ENCODE results near the gene MEIOB. TPM values are rescaled to one million over a fixed set of nuclear protein-coding genes. Genes with fewer than 3 reads are reported as not detected.
A peak's percentile ranks its signal among the peaks of the same experiment; 100 is the strongest.
"Not testable (repeated sequence)": the region's sequence is repeated elsewhere in the genome, so short reads cannot be mapped to it uniquely, and the experiment has no call there.

MEIOB gene, protein sequence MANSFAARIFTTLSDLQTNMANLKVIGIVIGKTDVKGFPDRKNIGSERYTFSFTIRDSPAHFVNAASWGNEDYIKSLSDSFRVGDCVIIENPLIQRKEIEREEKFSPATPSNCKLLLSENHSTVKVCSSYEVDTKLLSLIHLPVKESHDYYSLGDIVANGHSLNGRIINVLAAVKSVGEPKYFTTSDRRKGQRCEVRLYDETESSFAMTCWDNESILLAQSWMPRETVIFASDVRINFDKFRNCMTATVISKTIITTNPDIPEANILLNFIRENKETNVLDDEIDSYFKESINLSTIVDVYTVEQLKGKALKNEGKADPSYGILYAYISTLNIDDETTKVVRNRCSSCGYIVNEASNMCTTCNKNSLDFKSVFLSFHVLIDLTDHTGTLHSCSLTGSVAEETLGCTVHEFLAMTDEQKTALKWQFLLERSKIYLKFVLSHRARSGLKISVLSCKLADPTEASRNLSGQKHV
- polyA plus RNA-seq: under 1 TPM in 1 of 2 donors, not detected in 1; 0.08 TPM

DNA sequence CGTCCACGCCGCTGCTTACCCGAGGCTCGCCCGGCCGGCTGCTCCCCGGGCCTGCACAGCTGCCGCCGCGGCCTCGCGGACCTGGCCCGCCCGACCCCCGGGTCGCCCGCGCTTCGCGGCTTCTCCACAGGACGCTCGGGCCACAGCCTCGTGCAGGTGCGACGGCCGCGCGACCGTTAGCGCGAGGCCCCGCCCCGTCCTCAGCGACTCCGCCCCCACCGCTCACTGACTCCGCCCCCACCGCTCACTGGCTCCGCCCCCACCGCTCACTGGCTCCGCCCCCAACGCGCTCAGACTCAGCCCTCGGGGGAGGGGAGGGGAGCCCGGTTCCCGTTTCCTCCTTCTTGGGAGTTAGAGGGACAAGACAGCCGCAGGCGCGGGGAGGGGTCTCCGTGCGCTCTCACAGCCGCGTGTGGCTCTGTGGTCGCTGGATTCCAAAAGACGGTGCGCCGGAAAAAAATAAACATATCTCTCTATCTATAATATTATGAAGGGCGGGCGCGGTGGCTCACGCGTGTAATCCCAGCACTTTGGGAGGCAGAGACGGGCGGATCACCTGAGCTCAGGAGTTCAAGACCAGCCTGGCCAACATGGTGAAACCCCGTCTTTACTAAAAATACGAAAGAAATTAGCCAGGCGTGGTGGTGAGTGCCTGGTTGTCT, at the start of gene MEIOB:
MEIOB (minus strand) TSS at position 191 of the 662 bp plus-strand sequence. CDS start 3,989 bp downstream, outside the sequence.
- Histone ChIP-seq H3K4me3 (ENCODE audit: low read depth in 1 of 2, low read length in 2 of 2) (peak within 1 kb of the TSS in 1 of 2 donors; percentile 31), H3K9me3 (ENCODE audit: control insufficient read depth in 2 of 2, insufficient read depth in 1 of 2, low read depth in 1 of 2, low read length in 1 of 2) (peaks cover 0 to 2% of the 10 kb centered on the region in 2 donors), H3K27me3 (ENCODE audit: control insufficient read depth in 1 of 2, insufficient read depth in 2 of 2, low read length in 2 of 2) (peaks cover 0 to 7% of the 10 kb centered on the region in 2 donors), H3K36me3 (ENCODE audit: control insufficient read depth in 2 of 2, insufficient read depth in 2 of 2, low read length in 1 of 2) (no peaks in the 10 kb centered on the region), H3K27ac (ENCODE audit: low read depth in 2 of 2, low read length in 1 of 2) (no peak within 1 kb of the TSS), H3K4me1 (ENCODE audit: control insufficient read depth in 2 of 2, insufficient read depth in 2 of 2, low read length in 1 of 2) (peaks cover 4% of the 10 kb centered on the region in 2 donors)
- WGBS, 2 donors: 8 to 22% methylated on average over 51 to 68 of the region's 68 CpGs

DNA sequence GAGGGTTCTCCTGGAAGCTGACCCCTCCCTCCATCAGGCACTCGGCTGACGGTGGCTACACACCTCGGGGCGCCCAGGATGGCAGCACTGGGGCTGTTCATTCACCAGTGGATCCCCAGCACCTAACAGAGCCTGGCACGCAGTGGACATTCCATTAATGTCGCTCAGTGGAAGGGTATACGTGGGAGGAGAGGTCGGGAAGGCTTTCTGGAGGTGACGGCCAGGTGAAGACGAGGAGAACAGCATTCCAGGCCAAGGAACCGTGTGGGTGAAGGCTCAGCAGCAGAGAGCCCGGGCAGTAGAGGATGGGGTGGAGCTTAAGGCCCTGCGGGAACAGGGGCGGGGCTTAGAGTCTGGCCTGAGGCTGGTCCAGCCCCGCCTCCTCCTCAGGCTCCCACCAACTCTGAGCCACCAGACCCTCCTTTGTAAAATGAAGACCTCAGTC, 48.8 kb upstream of the MEIOB start:
- peaks cover 0 to 17% of the 10 kb centered on the region in 2 donors for H3K27me3 ChIP-seq (ENCODE audit: control insufficient read depth in 1 of 2, insufficient read depth in 2 of 2, low read length in 2 of 2)

DNA sequence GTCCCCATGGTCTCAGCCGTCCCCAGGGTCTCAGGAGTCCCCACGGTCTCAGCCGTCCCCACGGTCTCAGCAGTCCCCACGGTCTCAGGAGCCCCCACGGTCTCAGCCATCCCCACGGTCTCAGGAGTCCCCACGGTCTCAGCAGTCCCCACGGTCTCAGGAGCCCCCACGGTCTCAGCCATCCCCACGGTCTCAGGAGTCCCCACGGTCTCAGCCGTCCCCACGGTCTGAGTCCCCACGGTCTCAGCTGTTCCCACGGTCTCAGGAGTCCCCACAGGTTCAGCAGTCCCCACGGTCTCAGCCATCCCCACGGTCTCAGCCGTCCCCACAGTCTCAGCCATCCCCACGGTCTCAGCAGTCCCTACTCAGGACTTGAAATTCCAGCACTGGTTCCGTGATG, 48.2 kb upstream of the MEIOB start:
- not testable (repeated sequence) for H3K27ac ChIP-seq (ENCODE audit: low read depth in 2 of 2, low read length in 1 of 2); H3K4me3 ChIP-seq (ENCODE audit: low read depth in 1 of 2, low read length in 2 of 2); H3K36me3 ChIP-seq (ENCODE audit: control insufficient read depth in 2 of 2, insufficient read depth in 2 of 2, low read length in 1 of 2); H3K9me3 ChIP-seq (ENCODE audit: control insufficient read depth in 2 of 2, insufficient read depth in 1 of 2, low read depth in 1 of 2, low read length in 1 of 2)
- H3K27me3 ChIP-seq (ENCODE audit: control insufficient read depth in 1 of 2, insufficient read depth in 2 of 2, low read length in 2 of 2): peaks cover 0 to 17% of the 10 kb centered on the region in 2 donors
- H3K4me1 ChIP-seq (ENCODE audit: control insufficient read depth in 2 of 2, insufficient read depth in 2 of 2, low read length in 1 of 2): peaks cover 17 to 23% of the 10 kb centered on the region in 2 donors
- 69 to 73% methylated on average over 21 of the region's 21 CpGs for WGBS, 2 donors

More for the DNA sequence above, 48.8 kb upstream of the MEIOB start:
- H3K9me3 ChIP-seq (ENCODE audit: control insufficient read depth in 2 of 2, insufficient read depth in 1 of 2, low read depth in 1 of 2, low read length in 1 of 2): peaks cover 0 to 2% of the 10 kb centered on the region in 2 donors
- no peak overlapping the region for H3K4me3 ChIP-seq (ENCODE audit: low read depth in 1 of 2, low read length in 2 of 2)
- 20 to 25% methylated on average over 15 of the region's 15 CpGs for WGBS, 2 donors
- peaks cover 17 to 23% of the 10 kb centered on the region in 2 donors for H3K4me1 ChIP-seq (ENCODE audit: control insufficient read depth in 2 of 2, insufficient read depth in 2 of 2, low read length in 1 of 2)
- no peaks in the 10 kb centered on the region for H3K36me3 ChIP-seq (ENCODE audit: control insufficient read depth in 2 of 2, insufficient read depth in 2 of 2, low read length in 1 of 2)
- no peak overlapping the region for H3K27ac ChIP-seq (ENCODE audit: low read depth in 2 of 2, low read length in 1 of 2)

DNA sequence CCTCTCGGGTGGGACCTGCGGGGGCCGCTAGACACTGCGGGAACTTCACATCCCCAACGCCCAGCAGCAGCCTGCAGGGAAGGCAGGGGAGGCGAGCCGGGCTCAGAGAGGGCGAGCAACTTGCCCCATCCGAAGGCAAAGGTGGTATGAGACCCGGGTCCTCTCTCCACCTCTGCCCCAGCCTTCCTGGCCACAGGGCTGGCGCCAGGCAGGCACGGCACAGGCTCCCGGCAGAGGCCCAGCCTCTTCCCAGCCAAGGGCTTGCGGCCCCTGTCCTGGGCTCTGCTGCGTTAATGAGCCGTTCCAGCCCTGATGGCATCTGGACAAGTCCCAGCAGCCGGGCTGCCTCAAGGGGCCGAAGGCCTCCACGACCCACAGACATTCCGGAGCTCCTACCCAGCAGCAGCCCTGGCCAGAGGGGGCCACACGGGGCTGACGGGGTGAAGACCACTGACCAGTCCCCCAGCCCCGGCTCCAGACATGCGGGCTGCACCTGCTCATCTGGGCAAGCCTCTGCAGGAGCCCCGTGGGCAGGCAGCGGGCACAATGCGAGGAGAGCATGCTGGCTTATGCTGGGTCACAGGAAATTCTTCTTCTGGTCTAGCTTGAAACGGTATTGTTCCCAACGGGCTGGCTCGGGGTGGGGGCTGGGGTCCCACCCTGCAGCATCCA, 47.5 kb upstream of the MEIOB start:
- 26 to 32% methylated on average over 30 of the region's 30 CpGs for WGBS, 2 donors
- Histone ChIP-seq H3K36me3 (ENCODE audit: control insufficient read depth in 2 of 2, insufficient read depth in 2 of 2, low read length in 1 of 2) (no peaks in the 10 kb centered on the region), H3K9me3 (ENCODE audit: control insufficient read depth in 2 of 2, insufficient read depth in 1 of 2, low read depth in 1 of 2, low read length in 1 of 2) (peaks cover 0 to 2% of the 10 kb centered on the region in 2 donors), H3K4me1 (ENCODE audit: control insufficient read depth in 2 of 2, insufficient read depth in 2 of 2, low read length in 1 of 2) (peaks cover 17 to 29% of the 10 kb centered on the region in 2 donors), H3K27ac (ENCODE audit: low read depth in 2 of 2, low read length in 1 of 2) (no peak overlapping the region), H3K27me3 (ENCODE audit: control insufficient read depth in 1 of 2, insufficient read depth in 2 of 2, low read length in 2 of 2) (peaks cover 0 to 17% of the 10 kb centered on the region in 2 donors), H3K4me3 (ENCODE audit: low read depth in 1 of 2, low read length in 2 of 2) (no peak overlapping the region)

DNA sequence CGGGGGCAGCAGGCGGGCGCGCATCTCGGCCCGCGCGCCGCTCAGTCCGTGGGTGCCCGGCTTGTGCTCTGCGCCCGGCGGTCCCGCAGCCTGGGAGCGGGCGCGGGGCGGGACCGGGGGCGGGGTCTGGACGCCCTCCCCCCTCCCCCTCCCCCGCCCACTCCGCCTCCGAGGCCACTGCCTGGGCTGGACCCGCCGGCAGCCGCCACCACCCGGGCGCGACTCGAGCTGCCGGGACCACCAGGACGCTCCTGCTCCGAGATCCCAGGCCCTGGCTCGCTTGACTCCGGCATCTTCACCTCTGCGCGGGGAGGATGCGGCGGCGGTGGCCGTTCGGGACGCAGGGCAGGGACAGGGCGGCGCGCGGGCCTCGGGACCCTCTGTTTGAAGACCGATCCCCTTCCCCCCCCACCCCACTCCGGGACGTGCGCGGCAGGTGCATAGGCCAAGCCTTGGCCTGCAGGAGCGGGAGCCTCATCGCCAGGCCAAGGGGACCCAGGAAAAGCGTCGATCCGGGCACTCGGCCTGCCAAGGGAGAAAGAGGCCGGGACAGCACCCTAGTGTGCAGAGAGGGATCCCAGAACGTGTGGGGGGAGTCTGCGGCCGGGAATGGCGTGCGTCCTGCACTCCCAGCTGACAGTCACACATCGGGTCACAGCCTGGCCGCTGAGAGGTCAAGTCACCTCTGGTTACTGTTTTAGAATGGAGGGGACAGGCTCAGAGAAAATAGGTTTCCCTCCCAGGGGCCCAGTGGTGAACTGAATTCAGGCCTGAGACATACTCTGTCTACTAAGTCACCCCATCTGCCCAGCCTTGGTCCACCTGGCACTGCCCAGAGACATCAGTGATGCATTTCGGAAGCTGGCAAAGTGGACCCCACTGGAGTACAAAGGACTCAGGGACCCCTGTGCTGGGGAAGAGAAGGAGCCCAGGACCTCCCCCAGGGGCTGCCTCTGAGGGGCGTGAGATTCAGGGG, 46.7 kb upstream of the MEIOB start, which contains the start of gene HS3ST6:
HS3ST6 (minus strand) TSS at position 65 of the 976 bp plus-strand sequence. CDS start 92 bp downstream, outside the sequence.
- H3K27ac ChIP-seq (ENCODE audit: low read depth in 2 of 2, low read length in 1 of 2): peak within 1 kb of the TSS in 1 of 2 donors; percentile 16
- peaks cover 0 to 2% of the 10 kb centered on the region in 2 donors for H3K9me3 ChIP-seq (ENCODE audit: control insufficient read depth in 2 of 2, insufficient read depth in 1 of 2, low read depth in 1 of 2, low read length in 1 of 2)
- H3K4me1 ChIP-seq (ENCODE audit: control insufficient read depth in 2 of 2, insufficient read depth in 2 of 2, low read length in 1 of 2): peaks cover 17 to 34% of the 10 kb centered on the region in 2 donors
- H3K4me3 ChIP-seq (ENCODE audit: low read depth in 1 of 2, low read length in 2 of 2): peak within 1 kb of the TSS; percentile 57 to 64
- H3K36me3 ChIP-seq (ENCODE audit: control insufficient read depth in 2 of 2, insufficient read depth in 2 of 2, low read length in 1 of 2): no peaks in the 10 kb centered on the region
- H3K27me3 ChIP-seq (ENCODE audit: control insufficient read depth in 1 of 2, insufficient read depth in 2 of 2, low read length in 2 of 2): peaks cover 0 to 17% of the 10 kb centered on the region in 2 donors
- WGBS, 2 donors: 4 to 7% methylated on average over 42 to 70 of the region's 71 CpGs

DNA sequence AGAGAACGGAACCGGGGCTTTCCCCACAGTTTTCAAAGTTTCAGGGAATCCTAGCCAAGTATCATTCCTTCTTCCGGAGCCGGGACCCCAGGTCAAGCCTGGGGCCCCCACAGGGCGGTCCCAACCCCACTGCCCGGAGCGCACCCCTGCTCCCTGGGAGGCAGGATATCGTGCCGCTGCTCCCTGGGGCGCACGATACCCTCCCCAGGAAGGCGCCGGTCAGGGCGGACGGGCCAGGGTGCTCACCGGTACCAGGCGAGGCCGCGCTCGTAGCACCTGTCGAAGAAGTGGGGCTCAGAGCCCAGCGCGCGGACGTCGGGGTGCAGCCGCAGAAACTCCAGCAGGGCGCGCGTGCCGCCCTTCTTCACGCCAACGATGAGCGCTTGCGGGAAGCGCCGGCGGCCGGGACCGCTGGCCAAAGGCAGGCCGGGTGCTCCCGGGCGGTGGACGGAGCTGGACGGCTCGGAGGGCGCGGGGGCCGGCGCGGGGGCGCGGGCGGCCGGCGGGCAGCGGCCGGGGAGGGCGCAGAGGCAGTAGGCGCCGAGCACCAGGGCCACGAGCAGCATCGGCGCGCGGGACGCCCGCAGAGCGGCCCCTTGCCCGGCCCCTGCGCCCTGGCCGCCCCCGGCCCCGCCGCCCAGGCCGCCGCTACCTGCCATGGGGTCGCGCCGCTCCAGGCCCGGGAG, 45.8 kb upstream of the MEIOB start:
- H3K27me3 ChIP-seq (ENCODE audit: control insufficient read depth in 1 of 2, insufficient read depth in 2 of 2, low read length in 2 of 2): peaks cover 0 to 17% of the 10 kb centered on the region in 2 donors
- H3K4me1 ChIP-seq (ENCODE audit: control insufficient read depth in 2 of 2, insufficient read depth in 2 of 2, low read length in 1 of 2): peaks cover 17 to 31% of the 10 kb centered on the region in 2 donors
- 1 to 2% methylated on average over 72 to 81 of the region's 81 CpGs for WGBS, 2 donors
- H3K4me3 ChIP-seq (ENCODE audit: low read depth in 1 of 2, low read length in 2 of 2): peak overlapping the region; percentile 57 to 64
- peaks cover 0 to 2% of the 10 kb centered on the region in 2 donors for H3K9me3 ChIP-seq (ENCODE audit: control insufficient read depth in 2 of 2, insufficient read depth in 1 of 2, low read depth in 1 of 2, low read length in 1 of 2)
- no peaks in the 10 kb centered on the region for H3K36me3 ChIP-seq (ENCODE audit: control insufficient read depth in 2 of 2, insufficient read depth in 2 of 2, low read length in 1 of 2)
- H3K27ac ChIP-seq (ENCODE audit: low read depth in 2 of 2, low read length in 1 of 2): peak overlapping the region in 1 of 2 donors; percentile 16

DNA sequence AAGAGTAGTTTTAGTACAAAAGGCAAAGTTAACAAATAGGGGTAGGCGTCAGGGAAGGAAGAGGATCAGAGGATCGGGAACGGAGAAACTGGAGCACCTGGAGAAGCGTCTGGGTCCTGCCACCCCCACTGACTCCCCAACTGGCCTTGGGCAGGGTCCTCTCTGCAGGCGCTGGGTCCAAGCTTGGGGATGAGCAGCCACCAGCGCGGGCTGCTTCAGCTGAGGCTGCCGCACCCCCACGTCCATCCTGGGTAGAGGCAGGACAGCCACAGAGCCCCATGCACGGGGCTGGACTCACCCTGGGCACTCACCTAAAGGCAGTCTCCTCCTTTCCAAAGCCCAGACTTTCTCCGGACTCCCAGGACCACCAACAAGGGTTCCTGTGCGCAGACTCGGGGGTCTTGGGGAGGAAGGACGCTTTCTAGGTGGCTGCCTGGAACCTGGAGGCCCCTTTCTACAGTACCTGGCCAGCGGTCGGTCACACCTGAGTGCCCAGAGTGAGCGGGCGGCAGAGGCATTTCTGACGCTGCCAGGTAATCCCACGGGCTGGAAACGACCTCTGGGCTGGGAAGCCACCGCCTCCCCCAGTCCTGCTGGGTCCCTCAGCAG, 45.2 kb upstream of the MEIOB start:
- peaks cover 0 to 2% of the 10 kb centered on the region in 2 donors for H3K9me3 ChIP-seq (ENCODE audit: control insufficient read depth in 2 of 2, insufficient read depth in 1 of 2, low read depth in 1 of 2, low read length in 1 of 2)
- peaks cover 17 to 34% of the 10 kb centered on the region in 2 donors for H3K4me1 ChIP-seq (ENCODE audit: control insufficient read depth in 2 of 2, insufficient read depth in 2 of 2, low read length in 1 of 2)
- H3K4me3 ChIP-seq (ENCODE audit: low read depth in 1 of 2, low read length in 2 of 2): peak overlapping the region; percentile 57 to 64
- H3K27ac ChIP-seq (ENCODE audit: low read depth in 2 of 2, low read length in 1 of 2): no peak overlapping the region
- H3K36me3 ChIP-seq (ENCODE audit: control insufficient read depth in 2 of 2, insufficient read depth in 2 of 2, low read length in 1 of 2): no peaks in the 10 kb centered on the region
- 4 to 7% methylated on average over 22 of the region's 22 CpGs for WGBS, 2 donors
- peaks cover 0 to 17% of the 10 kb centered on the region in 2 donors for H3K27me3 ChIP-seq (ENCODE audit: control insufficient read depth in 1 of 2, insufficient read depth in 2 of 2, low read length in 2 of 2)

DNA sequence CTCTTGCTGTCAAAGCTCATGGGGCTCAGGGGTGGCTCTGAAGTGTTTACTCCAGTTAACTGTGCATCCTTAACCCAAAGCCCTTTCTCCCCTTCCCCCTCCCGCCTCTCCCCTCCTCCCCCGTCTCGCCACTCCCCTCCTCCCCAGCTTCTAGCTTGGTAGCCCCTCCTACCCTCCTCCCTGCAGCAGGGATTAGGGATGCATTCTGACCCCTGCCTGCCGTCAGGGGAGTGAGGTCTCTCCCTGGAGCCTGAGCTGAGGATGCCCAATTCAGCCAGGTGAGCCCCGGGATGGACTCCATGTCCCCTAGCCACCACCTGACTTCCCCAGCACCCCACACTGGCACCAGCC, 44.7 kb upstream of the MEIOB start:
- Histone ChIP-seq H3K4me3 (ENCODE audit: low read depth in 1 of 2, low read length in 2 of 2) (peak overlapping the region; percentile 57 to 64), H3K4me1 (ENCODE audit: control insufficient read depth in 2 of 2, insufficient read depth in 2 of 2, low read length in 1 of 2) (peaks cover 17 to 39% of the 10 kb centered on the region in 2 donors), H3K27ac (ENCODE audit: low read depth in 2 of 2, low read length in 1 of 2) (no peak overlapping the region), H3K36me3 (ENCODE audit: control insufficient read depth in 2 of 2, insufficient read depth in 2 of 2, low read length in 1 of 2) (no peaks in the 10 kb centered on the region), H3K27me3 (ENCODE audit: control insufficient read depth in 1 of 2, insufficient read depth in 2 of 2, low read length in 2 of 2) (peaks cover 0 to 17% of the 10 kb centered on the region in 2 donors), H3K9me3 (ENCODE audit: control insufficient read depth in 2 of 2, insufficient read depth in 1 of 2, low read depth in 1 of 2, low read length in 1 of 2) (peaks cover 0 to 2% of the 10 kb centered on the region in 2 donors)
- 13 to 23% methylated on average over 5 of the region's 5 CpGs for WGBS, 2 donors
